H9 (cell line): ENCODE measurements around the gene MALT1. TPM values are rescaled to one million over a fixed set of nuclear protein-coding genes. Genes with fewer than 3 reads are reported as not detected.

ENCODE experiments used
- DNase-seq: peaks from one replicate; pipeline ENCODE4 v3.0.0-alpha.2; 2017
- H2AFZ ChIP-seq: one replicate; pipeline ENCODE4 v1.6.1; 2013; ENCODE audit warnings: mild to moderate bottlenecking, low read length, control low read depth, moderate library complexity
- H2AK5ac ChIP-seq: 2 replicates; pipeline ENCODE4 v1.6.1; 2013; ENCODE audit warnings: low read length, control low read depth, mixed read lengths; ENCODE audit not compliant: insufficient read length
- H2BK120ac ChIP-seq: one replicate; pipeline ENCODE4 v1.6.1; 2013; ENCODE audit warnings: low read depth, mild to moderate bottlenecking, low read length, control low read depth, inconsistent platforms; ENCODE audit not compliant: poor library complexity, severe bottlenecking
- H2BK12ac ChIP-seq: 2 replicates; pipeline ENCODE4 v1.6.1; 2013; ENCODE audit warnings: low read length, control low read depth, mixed read lengths, low read depth; ENCODE audit not compliant: insufficient read length
- H2BK15ac ChIP-seq: 2 replicates; pipeline ENCODE4 v1.6.1; 2013; ENCODE audit warnings: low read depth, low read length, control low read depth
- H2BK20ac ChIP-seq: one replicate; pipeline ENCODE4 v1.6.1; 2013; ENCODE audit warnings: low read depth, mild to moderate bottlenecking, low read length, control low read depth, inconsistent platforms; ENCODE audit not compliant: poor library complexity, severe bottlenecking
- H2BK5ac ChIP-seq: 2 replicates; pipeline ENCODE4 v1.6.1; 2013; ENCODE audit warnings: low read length, control low read depth, mixed read lengths; ENCODE audit not compliant: insufficient read length
- H3K14ac ChIP-seq: 2 replicates; pipeline ENCODE4 v1.6.1; 2013; ENCODE audit warnings: low read length, control low read depth; ENCODE audit not compliant: insufficient read depth
- H3K18ac ChIP-seq: 2 replicates; pipeline ENCODE4 v1.6.1; 2013; ENCODE audit warnings: low read depth, mild to moderate bottlenecking, mixed read lengths, low read length, control low read depth; ENCODE audit not compliant: insufficient read length
- H3K23ac ChIP-seq: 2 replicates; pipeline ENCODE4 v1.6.1; 2013; ENCODE audit warnings: low read length, control low read depth, mixed read lengths, low read depth; ENCODE audit not compliant: insufficient read length
- H3K23me2 ChIP-seq: 2 replicates; pipeline ENCODE4 v1.6.1; 2013; ENCODE audit warnings: low read depth, mild to moderate bottlenecking, mixed read lengths, low read length, control low read depth; ENCODE audit not compliant: insufficient read length, poor library complexity, severe bottlenecking
- H3K27ac ChIP-seq: 2 replicates; pipeline ENCODE4 v1.5.1; 2013; ENCODE audit warnings: low read length, control low read depth, mixed read lengths, low read depth; ENCODE audit not compliant: insufficient read length
- H3K27me3 ChIP-seq: 2 replicates; pipeline ENCODE4 v1.6.1; 2013; ENCODE audit warnings: low read length, control low read depth, inconsistent platforms; ENCODE audit not compliant: insufficient read depth
- H3K4ac ChIP-seq: 2 replicates; pipeline ENCODE4 v1.6.1; 2013; ENCODE audit warnings: low read depth, mild to moderate bottlenecking, control low read depth, inconsistent platforms, low read length, moderate library complexity
- H3K4me1 ChIP-seq: 2 replicates; pipeline ENCODE4 v1.6.1; 2013; ENCODE audit warnings: low read length, control low read depth, inconsistent platforms; ENCODE audit not compliant: insufficient read depth
- H3K4me2 ChIP-seq: 2 replicates; pipeline ENCODE4 v1.6.1; 2013; ENCODE audit warnings: low read length, control low read depth, mixed read lengths; ENCODE audit not compliant: insufficient read length, insufficient read depth
- H3K56ac ChIP-seq: 2 replicates; pipeline ENCODE4 v1.6.1; 2013; ENCODE audit warnings: low read depth, mild to moderate bottlenecking, mixed read lengths, low read length, control low read depth; ENCODE audit not compliant: insufficient read length
- H3K79me1 ChIP-seq: 2 replicates; pipeline ENCODE4 v1.6.1; 2013; ENCODE audit warnings: low read depth, mild to moderate bottlenecking, moderate library complexity, low read length, control low read depth, inconsistent platforms; ENCODE audit not compliant: insufficient read depth, poor library complexity, severe bottlenecking
- H3K79me2 ChIP-seq: 2 replicates; pipeline ENCODE4 v1.6.1; 2013; ENCODE audit warnings: low read length, control low read depth, inconsistent platforms; ENCODE audit not compliant: insufficient read depth
- H3K9ac ChIP-seq: 2 replicates; pipeline ENCODE4 v1.6.1; 2013; ENCODE audit warnings: low read length, control low read depth, mixed read lengths; ENCODE audit not compliant: insufficient read length; ENCODE audit errors: extremely low read depth
- H3K9me3 ChIP-seq: one replicate; pipeline ENCODE4 v1.6.1; 2013; ENCODE audit warnings: low read depth, low read length, inconsistent platforms; ENCODE audit not compliant: control insufficient read depth
- H3T11ph ChIP-seq: one replicate; pipeline ENCODE4 v1.6.1; 2013; ENCODE audit warnings: mild to moderate bottlenecking, low read length, control low read depth, inconsistent platforms
- H4K20me1 ChIP-seq: one replicate; pipeline ENCODE4 v1.6.1; 2013; ENCODE audit not compliant: control insufficient read depth, insufficient read length, insufficient read depth
- H4K5ac ChIP-seq: 2 replicates; pipeline ENCODE4 v1.6.1; 2013; ENCODE audit warnings: low read depth, mild to moderate bottlenecking, mixed read lengths, low read length, control low read depth; ENCODE audit not compliant: insufficient read length
- H4K8ac ChIP-seq: replicated peaks from 2 replicates; pipeline ENCODE4 v1.6.1; 2013; ENCODE audit warnings: low read length, control low read depth, mixed read lengths, low read depth; ENCODE audit not compliant: insufficient read length
- H4K91ac ChIP-seq: 2 replicates; pipeline ENCODE4 v1.6.1; 2013; ENCODE audit warnings: low read depth, mild to moderate bottlenecking, moderate library complexity, mixed read lengths, low read length, control low read depth; ENCODE audit not compliant: insufficient read length
- H3K27ac Mint-ChIP-seq, 3 experiments: 2 replicates in 2 of 3; 3 replicates in 1 of 3; pipeline ENCODE4 v1.8.0; 2020 to 2021; ENCODE audit warnings: mixed read lengths in 3 of 3, mild to moderate bottlenecking in 1 of 3, moderate library complexity in 1 of 3
- H3K27me3 Mint-ChIP-seq: 2 replicates; pipeline ENCODE4 v1.8.0; 2021; ENCODE audit warnings: low read depth, mild to moderate bottlenecking, moderate library complexity, mixed read lengths
- H3K36me3 Mint-ChIP-seq, 3 experiments: 2 replicates in 2 of 3; 3 replicates in 1 of 3; pipeline ENCODE4 v1.8.0; 2020 to 2021; ENCODE audit warnings: low read depth in 3 of 3, mixed read lengths in 3 of 3; ENCODE audit not compliant: insufficient read depth in 1 of 3
- H3K4me1 Mint-ChIP-seq, 2 experiments: 2 replicates each; pipeline ENCODE4 v1.8.0; 2020; ENCODE audit warnings: mixed read lengths in 2 of 2
- H3K4me3 Mint-ChIP-seq, 2 experiments: 2 replicates in 1 of 2; 3 replicates in 1 of 2; pipeline ENCODE4 v1.8.0; 2020 to 2021; ENCODE audit warnings: mild to moderate bottlenecking in 2 of 2, mixed read lengths in 2 of 2, moderate library complexity in 1 of 2
- H3K9me3 Mint-ChIP-seq, 2 experiments: 2 replicates in 1 of 2; 3 replicates in 1 of 2; pipeline ENCODE4 v1.8.0; 2020; ENCODE audit warnings: mild to moderate bottlenecking in 2 of 2, mixed read lengths in 2 of 2, moderate library complexity in 1 of 2
- CTCF ChIP-seq: fragments of 200-600 bp; sonication (generic); conservative IDR thresholded peaks from 3 replicates; pipeline ENCODE4 v1.8.0; 2021; ENCODE audit warnings: antibody characterized with exemption, mild to moderate bottlenecking
- WGBS: extraction: QIAGEN DNeasy Blood & Tissue Kit; methylation state at CpG from one replicate; pipeline ENCODE4 v1.1.7; 2013; ENCODE audit warnings: missing lambda C conversion rate, low lambda C conversion rate, mixed read lengths; ENCODE audit not compliant: insufficient read length; ENCODE audit errors: extremely low coverage; 5-methylcytosine and 5-hydroxymethylcytosine counted together
- total RNA-seq: library from RNA; stranded (reverse); gene quantifications from 2 replicates; pipeline ENCODE4 v1.2.1, GENCODE V29; 2021

MALT1 gene
- total RNA-seq, 1 experiment from 2014 or later = 18.1 TPM

GRCh38 chr18:58726671-58727070 is 55.4 kb downstream of the MALT1 start:
- no CpG with 5 or more reads among the region's 6 CpGs for WGBS
- TF ChIP-seq CTCF = no peak

More at GRCh38 chr18:58726671-58727070, 55.4 kb downstream of the MALT1 start:
- H3K79me1 ChIP-seq = no peaks in the 10 kb centered on the region
- no peaks in the 10 kb centered on the region for H3K23me2 ChIP-seq
- peaks cover 0 to 7% (median 4%) of the 10 kb centered on the region in 3 experiments; a peak in 3 of 7 replicates for H3K36me3 Mint-ChIP-seq
- no peaks in the 10 kb centered on the region for H3K27me3 Mint-ChIP-seq
- no peak overlapping the region for H3K18ac ChIP-seq
- no peak overlapping the region for H4K91ac ChIP-seq
- no peaks in the 10 kb centered on the region for H4K20me1 ChIP-seq
- H3K9me3 Mint-ChIP-seq = no peaks in the 10 kb centered on the region
- H2BK12ac ChIP-seq = no peak overlapping the region
- H3K23ac ChIP-seq = no peak overlapping the region
- H3K9ac ChIP-seq = no peak overlapping the region
- H3T11ph ChIP-seq = no peak overlapping the region
- no peak overlapping the region for H3K56ac ChIP-seq
- H2AFZ ChIP-seq = no peak overlapping the region
- H3K9me3 ChIP-seq = no peaks in the 10 kb centered on the region
- H3K4me1 Mint-ChIP-seq = no peaks in the 10 kb centered on the region
- no peaks in the 10 kb centered on the region for H3K79me2 ChIP-seq
- no peak overlapping the region for H3K4me3 Mint-ChIP-seq
- H3K27ac Mint-ChIP-seq = no peak overlapping the region; a peak in 1 of 7 replicates
- H4K5ac ChIP-seq = no peak overlapping the region
- no peak overlapping the region for H3K4me2 ChIP-seq
- no peak overlapping the region for H3K4ac ChIP-seq
- H2BK120ac ChIP-seq = no peak overlapping the region
- no peak overlapping the region for H3K14ac ChIP-seq
- no peak overlapping the region for H4K8ac ChIP-seq
- H2BK20ac ChIP-seq = no peak overlapping the region
- H3K4me1 ChIP-seq = no peaks in the 10 kb centered on the region
- no peak for DNase-seq
- H2BK5ac ChIP-seq = no peak overlapping the region
- no peak overlapping the region for H3K27ac ChIP-seq
- no peak overlapping the region for H2BK15ac ChIP-seq
- H2AK5ac ChIP-seq = no peak overlapping the region
- H3K27me3 ChIP-seq = no peaks in the 10 kb centered on the region; the same call in 1 of the 2 replicates
